Ishikawa (cell line): Measurements from ENCODE around the gene FAM107A.

Experiments used
- CEBPB ChIP-seq: IDR thresholded peaks from 2 replicates; pipeline ENCODE4 v1.6.1; 2012
- CREB1 ChIP-seq: IDR thresholded peaks from 2 replicates; pipeline ENCODE4 v1.6.1; 2012; ENCODE audit warnings: low read depth
- EP300 ChIP-seq: IDR thresholded peaks from 2 replicates; pipeline ENCODE4 v1.6.1; 2012; ENCODE audit warnings: borderline replicate concordance
- NFIC ChIP-seq: IDR thresholded peaks from 2 replicates; pipeline ENCODE4 v1.6.1; 2012

DNA sequence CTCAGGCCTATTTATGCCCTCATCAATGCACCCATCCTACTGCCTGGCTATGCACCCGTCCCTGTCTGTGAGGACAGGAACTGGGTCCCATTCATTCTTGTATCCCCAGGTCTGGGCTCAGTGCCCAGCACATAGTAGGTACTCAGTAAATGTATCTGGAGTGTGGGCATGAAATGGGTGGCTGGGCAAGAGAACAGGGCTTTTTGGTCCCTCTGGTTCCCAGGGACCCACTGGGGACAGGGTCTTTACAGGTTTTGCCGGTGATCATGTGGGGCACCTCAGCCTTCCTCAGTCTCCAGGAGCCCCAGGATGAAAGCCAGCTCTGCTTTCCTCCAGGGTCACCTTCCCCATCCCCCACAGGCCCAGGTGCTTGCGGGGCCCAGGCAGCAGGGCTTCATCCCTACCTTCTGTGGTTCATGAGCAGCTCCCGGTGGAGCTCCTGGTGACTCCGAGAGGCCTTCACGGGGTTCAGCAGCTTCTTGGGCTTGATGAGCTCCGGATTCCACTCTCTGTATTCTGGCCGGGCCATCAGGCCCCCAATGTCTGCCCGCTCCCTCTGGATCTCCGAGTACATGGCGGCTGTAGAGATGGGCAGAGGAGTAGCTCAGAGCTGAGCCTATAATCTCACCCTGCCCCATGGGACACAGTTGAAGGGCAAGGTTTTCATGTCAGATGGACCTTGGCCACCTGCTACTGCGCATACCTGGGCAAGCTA lies 7.7 kb downstream of the FAM107A start:
- TF ChIP-seq CREB1 (no peak), EP300 (no peak), NFIC (no peak), CEBPB (no peak)
